ENCODE data around the gene NCF2. TPM values are rescaled to one million over a fixed set of nuclear protein-coding genes. Genes with fewer than 3 reads are reported as not detected.

NCF2 gene, protein sequence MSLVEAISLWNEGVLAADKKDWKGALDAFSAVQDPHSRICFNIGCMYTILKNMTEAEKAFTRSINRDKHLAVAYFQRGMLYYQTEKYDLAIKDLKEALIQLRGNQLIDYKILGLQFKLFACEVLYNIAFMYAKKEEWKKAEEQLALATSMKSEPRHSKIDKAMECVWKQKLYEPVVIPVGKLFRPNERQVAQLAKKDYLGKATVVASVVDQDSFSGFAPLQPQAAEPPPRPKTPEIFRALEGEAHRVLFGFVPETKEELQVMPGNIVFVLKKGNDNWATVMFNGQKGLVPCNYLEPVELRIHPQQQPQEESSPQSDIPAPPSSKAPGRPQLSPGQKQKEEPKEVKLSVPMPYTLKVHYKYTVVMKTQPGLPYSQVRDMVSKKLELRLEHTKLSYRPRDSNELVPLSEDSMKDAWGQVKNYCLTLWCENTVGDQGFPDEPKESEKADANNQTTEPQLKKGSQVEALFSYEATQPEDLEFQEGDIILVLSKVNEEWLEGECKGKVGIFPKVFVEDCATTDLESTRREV
- 1.2 to 3.2 TPM (median 2.7 TPM) in 3 replicates for total RNA-seq
- long read RNA-seq, partial matches to known transcripts, result 4 of 4 reads
- long read RNA-seq, other reads (novel, unspliced or antisense), result 0 of 4 reads

DNA sequence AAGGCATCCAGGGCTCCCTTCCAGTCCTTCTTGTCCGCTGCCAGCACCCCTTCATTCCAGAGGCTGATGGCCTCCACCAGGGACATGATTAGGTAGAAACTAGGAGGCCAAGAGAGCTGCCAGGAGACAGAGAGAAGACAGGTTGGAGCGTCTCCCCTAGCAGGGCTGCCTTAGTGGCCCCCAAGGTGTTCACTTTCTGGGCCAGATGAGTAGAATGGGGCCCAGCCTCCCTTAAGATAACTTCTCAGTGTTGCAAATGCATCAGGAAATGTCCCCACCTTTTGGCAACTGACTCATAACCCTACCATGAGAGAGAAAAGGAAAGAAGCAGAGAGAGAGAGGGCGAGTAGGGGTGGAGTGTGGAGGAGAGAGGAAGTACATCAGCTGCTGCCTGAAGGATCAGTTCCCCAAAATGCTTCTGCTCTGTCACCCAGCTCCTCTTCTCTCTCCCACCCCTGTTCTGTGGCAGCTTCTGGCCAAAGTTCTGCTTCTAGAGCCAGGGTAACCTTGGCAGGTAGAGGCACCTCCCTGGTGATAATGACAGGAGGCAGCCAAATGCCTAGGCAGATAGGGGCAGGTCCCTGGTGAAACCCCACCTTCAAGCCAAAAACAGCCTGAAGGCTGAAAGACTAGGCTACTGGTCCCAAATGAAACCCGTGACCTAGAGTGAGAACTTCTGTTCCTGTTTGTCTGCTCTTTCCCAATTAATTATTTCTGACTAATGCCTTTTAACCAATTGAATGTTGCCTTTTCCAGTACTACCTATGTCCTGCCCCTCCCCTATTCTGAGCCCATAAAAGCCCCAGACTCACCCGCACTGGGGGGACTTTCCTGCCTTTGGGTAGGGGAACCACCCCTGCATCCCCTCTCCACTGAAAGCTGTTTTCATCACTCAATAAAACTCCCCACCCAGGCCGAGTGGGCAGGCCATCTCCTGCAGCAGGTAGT, at the start of gene NCF2:
TSS of gene NCF2 (minus strand) at position 216 of the 948 bp plus-strand sequence. CDS start at position 86, 130 bp downstream.
- Mint-ChIP-seq H3K27me3 (ENCODE audit: low read depth) (no peaks in the 10 kb centered on the region), H3K27ac (ENCODE audit: unreplicated experiment) (no peak within 1 kb of the TSS), H3K9me3 (ENCODE audit: low read depth) (no peaks in the 10 kb centered on the region), H3K4me3 (ENCODE audit: unreplicated experiment) (no peak within 1 kb of the TSS), H3K36me3 (ENCODE audit: low read depth) (no peaks in the 10 kb centered on the region), H3K4me1 (ENCODE audit: low read depth) (peaks cover 4% of the 10 kb centered on the region)
- TF ChIP-seq, protein P1, sequence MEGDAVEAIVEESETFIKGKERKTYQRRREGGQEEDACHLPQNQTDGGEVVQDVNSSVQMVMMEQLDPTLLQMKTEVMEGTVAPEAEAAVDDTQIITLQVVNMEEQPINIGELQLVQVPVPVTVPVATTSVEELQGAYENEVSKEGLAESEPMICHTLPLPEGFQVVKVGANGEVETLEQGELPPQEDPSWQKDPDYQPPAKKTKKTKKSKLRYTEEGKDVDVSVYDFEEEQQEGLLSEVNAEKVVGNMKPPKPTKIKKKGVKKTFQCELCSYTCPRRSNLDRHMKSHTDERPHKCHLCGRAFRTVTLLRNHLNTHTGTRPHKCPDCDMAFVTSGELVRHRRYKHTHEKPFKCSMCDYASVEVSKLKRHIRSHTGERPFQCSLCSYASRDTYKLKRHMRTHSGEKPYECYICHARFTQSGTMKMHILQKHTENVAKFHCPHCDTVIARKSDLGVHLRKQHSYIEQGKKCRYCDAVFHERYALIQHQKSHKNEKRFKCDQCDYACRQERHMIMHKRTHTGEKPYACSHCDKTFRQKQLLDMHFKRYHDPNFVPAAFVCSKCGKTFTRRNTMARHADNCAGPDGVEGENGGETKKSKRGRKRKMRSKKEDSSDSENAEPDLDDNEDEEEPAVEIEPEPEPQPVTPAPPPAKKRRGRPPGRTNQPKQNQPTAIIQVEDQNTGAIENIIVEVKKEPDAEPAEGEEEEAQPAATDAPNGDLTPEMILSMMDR (IDR thresholded peaks at IDR 0.05), result no peak
- DNase-seq (ENCODE audit: low spot score), result no peak

DNA sequence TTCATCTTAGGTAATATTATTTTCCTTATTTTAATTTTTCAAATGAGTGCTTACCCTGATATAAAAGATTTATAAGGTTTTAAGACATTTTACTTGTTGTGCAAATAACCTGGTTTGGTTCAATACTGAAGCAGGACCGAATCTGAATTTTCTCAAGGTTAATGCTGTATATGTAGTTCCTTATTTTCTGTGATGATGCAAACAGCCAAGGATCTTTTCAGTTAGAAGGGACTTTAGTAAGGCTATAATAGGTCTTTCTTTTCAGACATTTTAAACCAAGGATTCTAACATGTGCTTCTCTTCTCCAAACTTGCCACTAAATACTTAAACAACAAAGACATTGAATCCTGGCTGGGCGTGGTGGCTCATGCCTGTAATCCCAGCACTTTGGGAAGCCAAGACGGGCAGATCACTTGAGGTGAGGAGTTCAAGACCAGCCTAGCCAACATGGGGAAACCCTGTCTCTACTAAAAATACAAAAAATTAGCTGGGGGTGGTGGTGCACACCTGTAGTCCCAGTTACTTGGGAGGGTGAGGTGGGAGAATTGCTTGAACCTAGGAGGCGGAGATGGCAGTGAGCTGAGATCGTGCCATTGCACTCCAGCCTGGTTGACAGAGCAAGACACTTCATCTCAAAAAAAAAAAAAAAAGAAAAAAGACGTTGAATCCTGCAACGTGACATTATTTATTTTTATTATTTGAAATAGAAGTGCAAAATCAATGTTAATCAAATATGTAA, 48.6 kb upstream of the NCF2 start:
- H3K4me1 Mint-ChIP-seq (ENCODE audit: low read depth), result peaks cover 12% of the 10 kb centered on the region
- peaks cover 2% of the 10 kb centered on the region for H3K36me3 Mint-ChIP-seq (ENCODE audit: low read depth)
- TF ChIP-seq, protein P1 (IDR thresholded peaks at IDR 0.05), result no peak
- no peak for DNase-seq (ENCODE audit: low spot score)
- H3K4me3 Mint-ChIP-seq (ENCODE audit: unreplicated experiment), result no peak overlapping the region
- no peaks in the 10 kb centered on the region for H3K9me3 Mint-ChIP-seq (ENCODE audit: low read depth)
- H3K27me3 Mint-ChIP-seq (ENCODE audit: low read depth), result no peaks in the 10 kb centered on the region
- H3K27ac Mint-ChIP-seq (ENCODE audit: unreplicated experiment), result no peak overlapping the region

DNA sequence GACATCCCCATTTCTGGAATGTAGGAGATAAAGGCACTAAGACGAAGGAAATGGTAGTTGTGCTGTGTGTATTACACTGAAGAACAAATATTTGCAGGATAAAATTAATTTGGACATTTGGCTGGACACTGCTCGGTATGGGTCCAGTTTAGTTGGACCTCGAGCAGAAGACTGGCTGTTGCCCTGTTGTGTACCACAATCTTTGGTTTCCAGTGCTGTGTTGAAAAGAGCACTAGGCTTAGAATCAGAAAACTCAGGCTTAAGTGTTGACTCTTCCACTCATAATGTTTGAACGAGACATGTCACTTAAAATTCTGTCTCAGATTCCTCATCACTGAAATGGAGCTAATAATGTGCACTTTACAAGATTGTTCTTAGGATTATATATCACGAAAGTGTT, 46.5 kb upstream of the NCF2 start:
- Mint-ChIP-seq H3K27me3 (ENCODE audit: low read depth) (no peaks in the 10 kb centered on the region), H3K36me3 (ENCODE audit: low read depth) (peaks cover 4% of the 10 kb centered on the region), H3K9me3 (ENCODE audit: low read depth) (no peaks in the 10 kb centered on the region), H3K4me1 (ENCODE audit: low read depth) (peaks cover 32% of the 10 kb centered on the region), H3K4me3 (ENCODE audit: unreplicated experiment) (peak overlapping the region; percentile 99), H3K27ac (ENCODE audit: unreplicated experiment) (peak overlapping the region; percentile 95)
- no peak for DNase-seq (ENCODE audit: low spot score)
- TF ChIP-seq, protein P1 (IDR thresholded peaks at IDR 0.05), result no peak

DNA sequence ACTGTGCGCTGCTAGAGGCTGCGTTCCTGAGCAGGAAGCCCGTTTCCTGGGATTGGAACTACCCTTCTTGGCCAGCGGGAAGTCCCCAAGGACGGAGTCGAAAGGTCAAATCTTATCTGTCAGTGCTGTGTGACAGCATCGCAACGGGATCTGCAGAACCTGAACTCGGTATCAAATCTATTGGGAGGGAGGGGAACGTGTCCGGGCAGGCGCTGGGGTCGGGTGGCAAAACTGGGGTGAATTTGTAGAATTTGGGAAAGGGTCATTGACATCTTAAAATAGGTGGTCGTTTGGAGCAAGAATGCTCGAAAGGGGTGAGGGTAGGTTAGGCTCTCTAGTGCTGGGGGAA, 46.0 kb upstream of the NCF2 start:
- Mint-ChIP-seq H3K4me3 (ENCODE audit: unreplicated experiment) (peak overlapping the region; percentile 99), H3K27me3 (ENCODE audit: low read depth) (no peaks in the 10 kb centered on the region), H3K27ac (ENCODE audit: unreplicated experiment) (peak overlapping the region; percentile 95), H3K36me3 (ENCODE audit: low read depth) (peaks cover 6% of the 10 kb centered on the region), H3K9me3 (ENCODE audit: low read depth) (no peaks in the 10 kb centered on the region), H3K4me1 (ENCODE audit: low read depth) (peaks cover 36% of the 10 kb centered on the region)
- TF ChIP-seq, protein P1 (IDR thresholded peaks at IDR 0.05), result no peak
- no peak for DNase-seq (ENCODE audit: low spot score)
